GM23338 (cell line): Measurements from ENCODE around the gene ATP9B. TPM values are rescaled to one million over a fixed set of nuclear protein-coding genes. Genes with fewer than 3 reads are reported as not detected.

Experiments used
- ATAC-seq: fragments of 200-7000 bp; cut with Tn5 transposase; 3 replicates; pipeline ENCODE4 v1.9.1; 2020
- DNase-seq: peaks from one replicate; pipeline ENCODE4 v3.0.0-alpha.2; 2015; ENCODE audit warnings: low spot score
- H2AFZ ChIP-seq: fragments of 200-600 bp; sonication (generic); 2 replicates; pipeline ENCODE4 v1.8.0; 2016; ENCODE audit warnings: antibody characterized with exemption, mild to moderate bottlenecking, moderate library complexity
- H3F3A ChIP-seq: fragments of 200-600 bp; sonication (generic); replicated peaks from 2 replicates; pipeline ENCODE4 v1.8.0; 2017; ENCODE audit warnings: antibody characterized with exemption, mixed run types, low read depth
- H3K27ac ChIP-seq: fragments of 200-600 bp; sonication (generic); 2 replicates; pipeline ENCODE4 v1.6.1; 2016; ENCODE audit warnings: low read depth
- H3K27me3 ChIP-seq: fragments of 200-600 bp; sonication (generic); 2 replicates; pipeline ENCODE4 v1.8.0; 2016; ENCODE audit warnings: mild to moderate bottlenecking, mixed run types, moderate library complexity; ENCODE audit not compliant: insufficient read depth
- H3K36me3 ChIP-seq: fragments of 200-600 bp; sonication (generic); 2 replicates; pipeline ENCODE4 v1.8.0; 2016; ENCODE audit warnings: mild to moderate bottlenecking; ENCODE audit not compliant: insufficient read depth
- H3K4me1 ChIP-seq: fragments of 200-600 bp; sonication (generic); 2 replicates; pipeline ENCODE4 v1.8.0; 2016; ENCODE audit warnings: mild to moderate bottlenecking, moderate library complexity; ENCODE audit not compliant: insufficient read depth
- H3K4me2 ChIP-seq: fragments of 200-600 bp; sonication (generic); 2 replicates; pipeline ENCODE4 v1.7.1; 2017; ENCODE audit warnings: mixed run types
- H3K4me3 ChIP-seq: fragments of 200-600 bp; sonication (generic); 2 replicates; pipeline ENCODE4 v1.6.1; 2016; ENCODE audit warnings: mixed run types
- H3K79me2 ChIP-seq: fragments of 200-600 bp; sonication (generic); replicated peaks from 2 replicates; pipeline ENCODE4 v1.8.0; 2017; ENCODE audit warnings: mild to moderate bottlenecking; ENCODE audit not compliant: insufficient read depth
- H3K9me2 ChIP-seq: fragments of 200-600 bp; sonication (generic); 2 replicates; pipeline ENCODE4 v1.8.0; 2017; ENCODE audit not compliant: insufficient read depth
- H4K20me1 ChIP-seq: fragments of 200-600 bp; sonication (generic); replicated peaks from 2 replicates; pipeline ENCODE4 v1.8.0; 2017; ENCODE audit warnings: mild to moderate bottlenecking; ENCODE audit not compliant: insufficient read depth
- H3K27ac Mint-ChIP-seq: 2 replicates; pipeline ENCODE4 v1.8.0; 2020; ENCODE audit warnings: inconsistent platforms, mild to moderate bottlenecking, moderate library complexity, mixed read lengths
- H3K27me3 Mint-ChIP-seq: 3 replicates; pipeline ENCODE4 v1.8.0; 2022; ENCODE audit warnings: low read depth, mild to moderate bottlenecking, moderate library complexity, mixed read lengths, inconsistent platforms; ENCODE audit not compliant: insufficient read depth, poor library complexity
- H3K36me3 Mint-ChIP-seq: 3 replicates; pipeline ENCODE4 v1.8.0; 2021; ENCODE audit warnings: low read depth, mild to moderate bottlenecking, inconsistent platforms, moderate library complexity, mixed read lengths
- H3K4me1 Mint-ChIP-seq: 3 replicates; pipeline ENCODE4 v1.8.0; 2020; ENCODE audit warnings: mild to moderate bottlenecking, inconsistent platforms, mixed read lengths
- H3K4me3 Mint-ChIP-seq: 3 replicates; pipeline ENCODE4 v1.8.0; 2021; ENCODE audit warnings: moderate library complexity, mild to moderate bottlenecking, inconsistent platforms, mixed read lengths
- H3K9me3 Mint-ChIP-seq: 3 replicates; pipeline ENCODE4 v1.8.0; 2020; ENCODE audit warnings: moderate library complexity, mild to moderate bottlenecking, inconsistent platforms, mixed read lengths
- CREB1 ChIP-seq: fragments of 250-450 bp; sonication (Bioruptor Pico); IDR thresholded peaks from 2 replicates; pipeline ENCODE4 v1.5.0; 2020; ENCODE audit warnings: low read depth, mild to moderate bottlenecking, moderate library complexity
- ETS1 ChIP-seq: IDR thresholded peaks from 2 replicates; pipeline ENCODE4 v1.6.1; 2016; ENCODE audit warnings: antibody characterized with exemption
- EZH2 ChIP-seq: fragments of 200-600 bp; sonication (generic); IDR thresholded peaks from one replicate; pipeline ENCODE4 v1.8.0; 2017; ENCODE audit warnings: antibody characterized with exemption, mild to moderate bottlenecking, low read depth; ENCODE audit not compliant: unreplicated experiment
- EZH2phosphoT487 ChIP-seq: fragments of 200-600 bp; sonication (generic); IDR thresholded peaks from one replicate; pipeline ENCODE4 v1.8.1; 2018; ENCODE audit warnings: antibody characterized with exemption; ENCODE audit not compliant: unreplicated experiment
- JUNB ChIP-seq: IDR thresholded peaks from one replicate; pipeline ENCODE4 v1.6.1; 2016; ENCODE audit warnings: antibody characterized with exemption; ENCODE audit not compliant: unreplicated experiment
- NANOG ChIP-seq: IDR thresholded peaks from 2 replicates; pipeline ENCODE4 v1.6.1; 2016; ENCODE audit warnings: antibody characterized with exemption, borderline replicate concordance
- POLR2AphosphoS5 ChIP-seq: IDR thresholded peaks from 2 replicates; pipeline ENCODE4 v1.6.1; 2016; ENCODE audit warnings: antibody characterized with exemption, low read depth
- REST ChIP-seq: IDR thresholded peaks from one replicate; pipeline ENCODE4 v1.6.1; 2018; ENCODE audit warnings: antibody characterized with exemption; ENCODE audit not compliant: unreplicated experiment
- STAT1 ChIP-seq: IDR thresholded peaks from one replicate; pipeline ENCODE4 v1.6.1; 2016; ENCODE audit warnings: antibody characterized with exemption; ENCODE audit not compliant: unreplicated experiment
- ZNF114 ChIP-seq: fragments of 250-450 bp; sonication (Bioruptor Pico); IDR thresholded peaks from 2 replicates; pipeline ENCODE4 v1.5.0; 2020; ENCODE audit warnings: mild to moderate bottlenecking, moderate library complexity
- ZNF331 ChIP-seq: fragments of 250-450 bp; sonication (Bioruptor Pico); IDR thresholded peaks from 2 replicates; pipeline ENCODE4 v1.5.0; 2020; ENCODE audit warnings: low read depth, mild to moderate bottlenecking, moderate library complexity
- ZNF462 ChIP-seq: fragments of 250-450 bp; sonication (Bioruptor Pico); IDR thresholded peaks from 2 replicates; pipeline ENCODE4 v1.5.0; 2020; ENCODE audit warnings: mild to moderate bottlenecking, moderate library complexity
- polyA plus RNA-seq: library from polyadenylated mRNA; unstranded; fragments of >200 nt; fragmentation: Nextera tagmentation; extraction: Ambion mirVana; gene quantifications from 2 replicates; pipeline ENCODE4 v1.2.1, GENCODE V29; 2016
- total RNA-seq: library from RNA; depleted of rRNA; stranded (reverse); fragments of >200 nt; shearing (Covaris generic); gene quantifications from 2 replicates; pipeline ENCODE4 v1.2.3, GENCODE V29; 2014
- TF ChIP-seq, protein P1 (sequence below), 2 experiments: fragments of 200-600 bp in 1 of 2; sonication (generic) in 1 of 2; conservative IDR thresholded peaks; 2 replicates each; pipeline versions ENCODE4 v1.5.1 to v1.6.1; 2016 to 2017; ENCODE audit warnings: antibody characterized with exemption in 2 of 2, low read depth in 2 of 2, mild to moderate bottlenecking in 2 of 2, moderate library complexity in 1 of 2

ATP9B gene
- total and polyA plus RNA-seq, 2 experiments from 2014 or later, result 14.2 to 25.6 TPM

DNA sequence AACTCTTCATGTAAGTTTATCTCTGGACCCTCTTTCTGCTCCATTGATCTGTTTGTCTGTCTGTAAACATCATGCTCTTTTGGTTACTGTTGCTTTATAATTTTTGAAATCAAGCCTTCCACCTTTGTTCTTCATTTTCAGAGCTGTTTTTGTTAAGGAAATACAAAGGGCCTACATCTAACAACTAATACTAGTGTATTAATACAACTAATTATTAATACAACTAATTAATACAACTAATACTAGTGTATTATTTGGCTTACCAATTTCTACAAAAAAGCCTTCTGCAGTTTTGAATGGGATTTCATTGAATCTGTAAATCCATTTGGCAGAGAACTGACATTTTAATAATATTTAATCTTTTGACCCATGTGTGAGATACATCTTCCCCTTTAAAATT is 66.7 kb downstream of the ATP9B start:
- no peaks in the 10 kb centered on the region for H3K36me3 ChIP-seq
- H3K27ac Mint-ChIP-seq, result no peak overlapping the region
- no peak for DNase-seq
- H3K27me3 ChIP-seq, result no peaks in the 10 kb centered on the region
- H3K4me2 ChIP-seq, result no peak overlapping the region
- H3K4me3 Mint-ChIP-seq, result no peak overlapping the region
- H4K20me1 ChIP-seq, result peaks cover 3% of the 10 kb centered on the region; the same call in 1 of the 2 replicates
- no peaks in the 10 kb centered on the region for H3K4me1 ChIP-seq
- TF ChIP-seq ZNF114 (CRISPR knock-in tag) (no peak), JUNB (no peak), NANOG (no peak), EZH2 (no peak), CREB1 (CRISPR knock-in tag) (no peak), STAT1 (no peak), REST (no peak), POLR2AphosphoS5 (no peak), ZNF331 (CRISPR knock-in tag) (no peak), ZNF462 (CRISPR knock-in tag) (no peak), ETS1 (no peak), EZH2phosphoT487 (no peak)
- TF ChIP-seq, protein P1, sequence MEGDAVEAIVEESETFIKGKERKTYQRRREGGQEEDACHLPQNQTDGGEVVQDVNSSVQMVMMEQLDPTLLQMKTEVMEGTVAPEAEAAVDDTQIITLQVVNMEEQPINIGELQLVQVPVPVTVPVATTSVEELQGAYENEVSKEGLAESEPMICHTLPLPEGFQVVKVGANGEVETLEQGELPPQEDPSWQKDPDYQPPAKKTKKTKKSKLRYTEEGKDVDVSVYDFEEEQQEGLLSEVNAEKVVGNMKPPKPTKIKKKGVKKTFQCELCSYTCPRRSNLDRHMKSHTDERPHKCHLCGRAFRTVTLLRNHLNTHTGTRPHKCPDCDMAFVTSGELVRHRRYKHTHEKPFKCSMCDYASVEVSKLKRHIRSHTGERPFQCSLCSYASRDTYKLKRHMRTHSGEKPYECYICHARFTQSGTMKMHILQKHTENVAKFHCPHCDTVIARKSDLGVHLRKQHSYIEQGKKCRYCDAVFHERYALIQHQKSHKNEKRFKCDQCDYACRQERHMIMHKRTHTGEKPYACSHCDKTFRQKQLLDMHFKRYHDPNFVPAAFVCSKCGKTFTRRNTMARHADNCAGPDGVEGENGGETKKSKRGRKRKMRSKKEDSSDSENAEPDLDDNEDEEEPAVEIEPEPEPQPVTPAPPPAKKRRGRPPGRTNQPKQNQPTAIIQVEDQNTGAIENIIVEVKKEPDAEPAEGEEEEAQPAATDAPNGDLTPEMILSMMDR (conservative IDR thresholded peaks at IDR 0.05; ENCODE audit: low read depth in 2 of 2), result no peak
- H2AFZ ChIP-seq, result no peak overlapping the region
- H3K4me1 Mint-ChIP-seq, result no peaks in the 10 kb centered on the region
- H3K4me3 ChIP-seq, result no peak overlapping the region
- ATAC-seq, result no peak
- H3K27me3 Mint-ChIP-seq, result peaks cover 3% of the 10 kb centered on the region
- no peaks in the 10 kb centered on the region for H3K9me3 Mint-ChIP-seq
- H3K9me2 ChIP-seq, result no peaks in the 10 kb centered on the region
- H3F3A ChIP-seq, result no peaks in the 10 kb centered on the region
- H3K36me3 Mint-ChIP-seq, result no peaks in the 10 kb centered on the region; the same call in 2 of the 3 replicates
- no peak overlapping the region for H3K27ac ChIP-seq
- H3K79me2 ChIP-seq, result no peaks in the 10 kb centered on the region; the same call in 1 of the 2 replicates
